ENCODE measurements around the gene PRCD. TPM values are rescaled to one million over a fixed set of nuclear protein-coding genes. Genes with fewer than 3 reads are reported as not detected.

PRCD gene
- polyA plus RNA-seq, 1 of the 3 experiments (the other 2 are of a cell fraction): 2.2 TPM

GRCh38 chr17:76585033-76585648, 45.3 kb downstream of the PRCD start:
- no peaks in the 10 kb centered on the region for H3K9me2 ChIP-seq
- TF ChIP-seq, protein P1, sequence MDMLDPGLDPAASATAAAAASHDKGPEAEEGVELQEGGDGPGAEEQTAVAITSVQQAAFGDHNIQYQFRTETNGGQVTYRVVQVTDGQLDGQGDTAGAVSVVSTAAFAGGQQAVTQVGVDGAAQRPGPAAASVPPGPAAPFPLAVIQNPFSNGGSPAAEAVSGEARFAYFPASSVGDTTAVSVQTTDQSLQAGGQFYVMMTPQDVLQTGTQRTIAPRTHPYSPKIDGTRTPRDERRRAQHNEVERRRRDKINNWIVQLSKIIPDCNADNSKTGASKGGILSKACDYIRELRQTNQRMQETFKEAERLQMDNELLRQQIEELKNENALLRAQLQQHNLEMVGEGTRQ (IDR thresholded peaks at IDR 0.05; ENCODE audit: borderline replicate concordance, low read depth, low read length): no peak
- TF ChIP-seq ELF1 (IDR thresholded peaks at IDR 0.05) (no peak), CHD2 (IDR thresholded peaks at IDR 0.05; ENCODE audit: low read length, partially characterized antibody) (no peak), SIN3A (IDR thresholded peaks at IDR 0.05; ENCODE audit: borderline replicate concordance, low read depth, low read length) (no peak), RFX5 (IDR thresholded peaks at IDR 0.05; ENCODE audit: low read length) (no peak), TEAD4 (IDR thresholded peaks at IDR 0.05; ENCODE audit: borderline replicate concordance, insufficient read depth) (no peak), USF1 (IDR thresholded peaks at IDR 0.05; ENCODE audit: borderline replicate concordance, low read depth) (no peak), EP300 (IDR thresholded peaks at IDR 0.05; ENCODE audit: borderline replicate concordance in 1 of 2, low read depth in 1 of 2, low read length in 1 of 2) (no peak), REST (IDR thresholded peaks at IDR 0.05; ENCODE audit: low read depth, low read length) (no peak), EZH2phosphoT487 (IDR thresholded peaks at IDR 0.05; ENCODE audit: borderline replicate concordance, low read depth) (no peak), MXI1 (IDR thresholded peaks at IDR 0.05; ENCODE audit: low read depth, low read length) (no peak), GATA2 (CRISPR knock-in tag; IDR thresholded peaks at IDR 0.05) (no peak)
- TF ChIP-seq, protein P2, sequence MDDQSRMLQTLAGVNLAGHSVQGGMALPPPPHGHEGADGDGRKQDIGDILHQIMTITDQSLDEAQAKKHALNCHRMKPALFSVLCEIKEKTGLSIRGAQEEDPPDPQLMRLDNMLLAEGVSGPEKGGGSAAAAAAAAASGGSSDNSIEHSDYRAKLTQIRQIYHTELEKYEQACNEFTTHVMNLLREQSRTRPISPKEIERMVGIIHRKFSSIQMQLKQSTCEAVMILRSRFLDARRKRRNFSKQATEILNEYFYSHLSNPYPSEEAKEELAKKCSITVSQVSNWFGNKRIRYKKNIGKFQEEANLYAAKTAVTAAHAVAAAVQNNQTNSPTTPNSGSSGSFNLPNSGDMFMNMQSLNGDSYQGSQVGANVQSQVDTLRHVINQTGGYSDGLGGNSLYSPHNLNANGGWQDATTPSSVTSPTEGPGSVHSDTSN (IDR thresholded peaks at IDR 0.05): no peak
- TF ChIP-seq, protein P3, sequence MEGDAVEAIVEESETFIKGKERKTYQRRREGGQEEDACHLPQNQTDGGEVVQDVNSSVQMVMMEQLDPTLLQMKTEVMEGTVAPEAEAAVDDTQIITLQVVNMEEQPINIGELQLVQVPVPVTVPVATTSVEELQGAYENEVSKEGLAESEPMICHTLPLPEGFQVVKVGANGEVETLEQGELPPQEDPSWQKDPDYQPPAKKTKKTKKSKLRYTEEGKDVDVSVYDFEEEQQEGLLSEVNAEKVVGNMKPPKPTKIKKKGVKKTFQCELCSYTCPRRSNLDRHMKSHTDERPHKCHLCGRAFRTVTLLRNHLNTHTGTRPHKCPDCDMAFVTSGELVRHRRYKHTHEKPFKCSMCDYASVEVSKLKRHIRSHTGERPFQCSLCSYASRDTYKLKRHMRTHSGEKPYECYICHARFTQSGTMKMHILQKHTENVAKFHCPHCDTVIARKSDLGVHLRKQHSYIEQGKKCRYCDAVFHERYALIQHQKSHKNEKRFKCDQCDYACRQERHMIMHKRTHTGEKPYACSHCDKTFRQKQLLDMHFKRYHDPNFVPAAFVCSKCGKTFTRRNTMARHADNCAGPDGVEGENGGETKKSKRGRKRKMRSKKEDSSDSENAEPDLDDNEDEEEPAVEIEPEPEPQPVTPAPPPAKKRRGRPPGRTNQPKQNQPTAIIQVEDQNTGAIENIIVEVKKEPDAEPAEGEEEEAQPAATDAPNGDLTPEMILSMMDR (IDR thresholded peaks at IDR 0.05): no peak
- CTCF ChIA-PET: interaction anchor here (0.7 to 4.8 kb wide), 21 partner anchors 9 to 130 kb away, joined by 3 to 40 read pairs (median 6); partner anchors contain the start of gene AANAT
- peak overlapping the region; percentile 82; the same call in 1 of the 2 replicates for H3K4me2 ChIP-seq
- peaks cover 0 to 9% of the 10 kb centered on the region in 2 experiments; a peak in 1 of 4 replicates for H3K4me1 ChIP-seq (ENCODE audit: control insufficient read depth in 1 of 2, insufficient read depth in 2 of 2, low read depth in 1 of 2, low read length in 1 of 2)
- 54% methylated on average over 53 of the region's 62 CpGs for WGBS (ENCODE audit: low lambda C conversion rate)
- H3K79me2 ChIP-seq (ENCODE audit: insufficient read depth): no peaks in the 10 kb centered on the region
- H2AFZ ChIP-seq (ENCODE audit: low read depth): peak overlapping the region; percentile 75; the same call in 1 of the 2 replicates
- peak overlapping the region; percentile 46 to 57; a peak in 3 of 4 replicates for H3K4me3 ChIP-seq (ENCODE audit: low read depth in 2 of 2, low read length in 1 of 2)
- H4K20me1 ChIP-seq (ENCODE audit: insufficient read depth): no peaks in the 10 kb centered on the region
- no peak overlapping the region for H3K27ac ChIP-seq (ENCODE audit: low read depth in 2 of 2, low read length in 1 of 2)
- no peak for DNase-seq
- no peaks in the 10 kb centered on the region for H3K36me3 ChIP-seq (replicated peaks in 1 of 2; ENCODE audit: control insufficient read depth in 1 of 2, insufficient read depth in 2 of 2, low read length in 1 of 2)
- no peak overlapping the region; the same call in 1 of the 2 replicates for H3K9ac ChIP-seq
- no peaks in the 10 kb centered on the region for H3K9me3 ChIP-seq
- POLR2A ChIA-PET: no interaction called here
- H3K27me3 ChIP-seq (ENCODE audit: insufficient read depth): peaks cover 37% of the 10 kb centered on the region
- H3F3A ChIP-seq (replicated peaks; ENCODE audit: insufficient read depth): no peaks in the 10 kb centered on the region

Data from SK-N-SH (cell line).